Astrocyte (in vitro differentiated cells and primary cell): ENCODE data around the gene GEN1. TPM values are rescaled to one million over a fixed set of nuclear protein-coding genes. Genes with fewer than 3 reads are reported as not detected.

Source experiments
- DNase-seq: peaks from one replicate; pipeline ENCODE4 v3.0.0-alpha.2; 2010; ENCODE audit warnings: low read depth
- FAIRE-seq: peaks from 2 replicates; lab custom pipeline; 2011; peaks lifted over from hg19 to GRCh38; lab: Jason Lieb, UNC
- H2AFZ ChIP-seq: 2 replicates; pipeline ENCODE4 v1.6.0; 2012; ENCODE audit warnings: low read depth, low read length, inconsistent platforms
- H3K27ac ChIP-seq: 2 replicates; pipeline ENCODE4 v1.5.1; 2011; ENCODE audit warnings: low read depth, low read length, inconsistent platforms
- H3K27me3 ChIP-seq: 2 replicates; pipeline ENCODE4 v1.6.0; 2011; ENCODE audit warnings: low read length, inconsistent platforms; ENCODE audit not compliant: insufficient read depth
- H3K36me3 ChIP-seq: 2 replicates; pipeline ENCODE4 v1.5.1; 2011; ENCODE audit warnings: low read length, inconsistent platforms; ENCODE audit not compliant: insufficient read depth
- H3K4me1 ChIP-seq: 2 replicates; pipeline ENCODE4 v1.5.1; 2011; ENCODE audit warnings: low read length, inconsistent platforms; ENCODE audit not compliant: insufficient read depth
- H3K4me2 ChIP-seq: 2 replicates; pipeline ENCODE4 v1.6.0; 2012; ENCODE audit warnings: low read length, inconsistent platforms
- H3K4me3 ChIP-seq: 2 replicates; pipeline ENCODE4 v1.5.1; 2011; ENCODE audit warnings: low read depth, mild to moderate bottlenecking, low read length, inconsistent platforms; ENCODE audit not compliant: insufficient read depth
- H3K79me2 ChIP-seq: 2 replicates; pipeline ENCODE4 v1.6.0; 2012; ENCODE audit warnings: mild to moderate bottlenecking, low read length, inconsistent platforms; ENCODE audit not compliant: insufficient read depth
- H3K9ac ChIP-seq: 2 replicates; pipeline ENCODE4 v1.6.0; 2012; ENCODE audit warnings: mild to moderate bottlenecking, low read length, inconsistent platforms
- H3K9me3 ChIP-seq: 2 replicates; pipeline ENCODE4 v1.5.1; 2012; ENCODE audit warnings: low read depth, mild to moderate bottlenecking, low read length, inconsistent platforms; ENCODE audit not compliant: insufficient read depth
- H4K20me1 ChIP-seq: 2 replicates; pipeline ENCODE4 v1.6.0; 2012; ENCODE audit warnings: low read length, inconsistent platforms; ENCODE audit not compliant: insufficient read depth
- H3K27ac Mint-ChIP-seq: one replicate; pipeline ENCODE4 v1.8.0; 2021; ENCODE audit warnings: mild to moderate bottlenecking, mixed read lengths; ENCODE audit not compliant: unreplicated experiment
- H3K27me3 Mint-ChIP-seq: one replicate; pipeline ENCODE4 v1.8.0; 2021; ENCODE audit warnings: low read depth, mixed read lengths; ENCODE audit not compliant: unreplicated experiment
- H3K36me3 Mint-ChIP-seq: one replicate; pipeline ENCODE4 v1.8.0; 2021; ENCODE audit warnings: low read depth, mixed read lengths; ENCODE audit not compliant: unreplicated experiment
- H3K4me1 Mint-ChIP-seq: one replicate; pipeline ENCODE4 v1.8.0; 2021; ENCODE audit warnings: low read depth, mixed read lengths; ENCODE audit not compliant: unreplicated experiment
- H3K4me3 Mint-ChIP-seq: one replicate; pipeline ENCODE4 v1.8.0; 2021; ENCODE audit warnings: mild to moderate bottlenecking, moderate library complexity, mixed read lengths; ENCODE audit not compliant: unreplicated experiment
- H3K9me3 Mint-ChIP-seq: one replicate; pipeline ENCODE4 v1.8.0; 2021; ENCODE audit warnings: mild to moderate bottlenecking, mixed read lengths; ENCODE audit not compliant: unreplicated experiment
- EZH2 ChIP-seq: IDR thresholded peaks from 2 replicates; pipeline ENCODE4 v1.6.1; 2012; ENCODE audit warnings: mild to moderate bottlenecking, low read length, inconsistent platforms; ENCODE audit not compliant: insufficient read depth
- total RNA-seq: library from RNA; stranded (reverse); gene quantifications from 2 replicates; pipeline ENCODE4 v1.2.1, GENCODE V29; 2021
- TF ChIP-seq, protein P1 (sequence below): IDR thresholded peaks from 2 replicates; pipeline ENCODE4 v1.5.1; 2011; ENCODE audit warnings: low read depth, mild to moderate bottlenecking, inconsistent platforms, low read length, moderate library complexity; ENCODE audit not compliant: insufficient read depth

The GEN1 gene
- total RNA-seq, 1 donor from 2014 or later = 9.1 TPM

DNA sequence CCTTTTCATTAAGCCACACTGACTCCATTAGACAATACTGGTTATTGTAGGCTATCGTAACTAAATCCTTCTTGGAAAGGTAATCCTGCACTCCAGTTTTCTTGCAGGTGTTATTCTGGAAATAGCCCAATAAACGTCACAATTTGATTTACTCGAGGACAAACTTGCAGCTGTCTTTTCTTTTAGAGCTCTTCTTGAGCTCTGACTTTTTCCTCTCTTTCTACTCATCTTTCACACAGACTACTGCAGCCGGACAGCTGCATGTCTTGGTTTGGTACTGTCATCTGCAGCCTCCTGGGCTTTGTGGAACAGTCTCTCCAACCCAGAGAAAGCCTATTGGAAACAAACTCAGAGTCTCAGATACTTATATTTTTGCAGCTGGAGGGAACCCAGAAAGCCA lies 39.4 kb downstream of the GEN1 start:
- no peak overlapping the region for H3K4me3 ChIP-seq
- H3K27me3 Mint-ChIP-seq = no peaks in the 10 kb centered on the region
- no peak overlapping the region for H3K9ac ChIP-seq
- DNase-seq (no peak), FAIRE-seq (no peak)
- H3K27ac ChIP-seq = no peak overlapping the region
- H3K36me3 Mint-ChIP-seq = no peaks in the 10 kb centered on the region
- H3K27me3 ChIP-seq = no peaks in the 10 kb centered on the region
- H3K27ac Mint-ChIP-seq = no peak overlapping the region
- H3K4me3 Mint-ChIP-seq = no peak overlapping the region
- H3K9me3 Mint-ChIP-seq = no peaks in the 10 kb centered on the region
- no peaks in the 10 kb centered on the region for H3K4me1 ChIP-seq
- H3K4me2 ChIP-seq = no peak overlapping the region
- H3K36me3 ChIP-seq = no peaks in the 10 kb centered on the region
- no peak overlapping the region for H2AFZ ChIP-seq
- no peaks in the 10 kb centered on the region for H4K20me1 ChIP-seq
- TF ChIP-seq, protein P1, sequence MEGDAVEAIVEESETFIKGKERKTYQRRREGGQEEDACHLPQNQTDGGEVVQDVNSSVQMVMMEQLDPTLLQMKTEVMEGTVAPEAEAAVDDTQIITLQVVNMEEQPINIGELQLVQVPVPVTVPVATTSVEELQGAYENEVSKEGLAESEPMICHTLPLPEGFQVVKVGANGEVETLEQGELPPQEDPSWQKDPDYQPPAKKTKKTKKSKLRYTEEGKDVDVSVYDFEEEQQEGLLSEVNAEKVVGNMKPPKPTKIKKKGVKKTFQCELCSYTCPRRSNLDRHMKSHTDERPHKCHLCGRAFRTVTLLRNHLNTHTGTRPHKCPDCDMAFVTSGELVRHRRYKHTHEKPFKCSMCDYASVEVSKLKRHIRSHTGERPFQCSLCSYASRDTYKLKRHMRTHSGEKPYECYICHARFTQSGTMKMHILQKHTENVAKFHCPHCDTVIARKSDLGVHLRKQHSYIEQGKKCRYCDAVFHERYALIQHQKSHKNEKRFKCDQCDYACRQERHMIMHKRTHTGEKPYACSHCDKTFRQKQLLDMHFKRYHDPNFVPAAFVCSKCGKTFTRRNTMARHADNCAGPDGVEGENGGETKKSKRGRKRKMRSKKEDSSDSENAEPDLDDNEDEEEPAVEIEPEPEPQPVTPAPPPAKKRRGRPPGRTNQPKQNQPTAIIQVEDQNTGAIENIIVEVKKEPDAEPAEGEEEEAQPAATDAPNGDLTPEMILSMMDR = no peak
- no peak for TF ChIP-seq EZH2
- no peaks in the 10 kb centered on the region for H3K79me2 ChIP-seq
- H3K4me1 Mint-ChIP-seq = peaks cover 30% of the 10 kb centered on the region
- no peaks in the 10 kb centered on the region for H3K9me3 ChIP-seq

DNA sequence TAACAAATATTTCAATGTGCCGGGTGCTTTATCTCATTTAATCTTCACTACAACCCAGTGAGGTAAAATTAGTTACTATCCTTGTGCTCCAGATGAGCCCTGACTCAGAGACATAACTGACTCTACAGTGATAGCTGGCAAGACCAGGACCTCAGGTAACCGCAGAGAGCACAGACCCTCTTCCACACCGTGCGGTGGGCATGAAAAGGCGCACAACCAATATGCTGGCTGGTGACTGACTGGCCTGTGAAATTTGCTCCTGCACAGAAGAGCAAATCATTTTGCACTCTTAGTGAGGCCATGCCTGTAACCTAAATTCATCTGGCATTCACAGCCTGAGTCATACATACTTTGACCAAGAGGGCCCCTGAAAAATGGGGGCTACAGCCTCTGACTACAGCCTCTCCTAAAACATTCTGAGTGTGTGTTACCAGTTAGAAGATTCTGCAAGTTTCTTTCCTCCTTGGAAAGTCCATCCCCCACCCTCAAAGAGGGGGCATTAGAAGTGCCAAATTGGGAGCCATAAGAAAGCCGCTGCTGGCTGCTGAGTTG lies 39.9 kb downstream of the GEN1 start:
- H4K20me1 ChIP-seq = no peaks in the 10 kb centered on the region
- no peaks in the 10 kb centered on the region for H3K36me3 Mint-ChIP-seq
- no peaks in the 10 kb centered on the region for H3K27me3 Mint-ChIP-seq
- H3K9me3 Mint-ChIP-seq = no peaks in the 10 kb centered on the region
- H2AFZ ChIP-seq = no peak overlapping the region
- H3K4me2 ChIP-seq = no peak overlapping the region
- FAIRE-seq (no peak), DNase-seq (no peak)
- no peak overlapping the region for H3K9ac ChIP-seq
- H3K27me3 ChIP-seq = no peaks in the 10 kb centered on the region
- TF ChIP-seq, protein P1 = no peak
- TF ChIP-seq EZH2 = no peak
- no peak overlapping the region for H3K4me3 Mint-ChIP-seq
- H3K27ac ChIP-seq = no peak overlapping the region
- H3K36me3 ChIP-seq = no peaks in the 10 kb centered on the region
- H3K79me2 ChIP-seq = no peaks in the 10 kb centered on the region
- H3K27ac Mint-ChIP-seq = no peak overlapping the region
- H3K4me1 ChIP-seq = no peaks in the 10 kb centered on the region
- peaks cover 30% of the 10 kb centered on the region for H3K4me1 Mint-ChIP-seq
- no peak overlapping the region for H3K4me3 ChIP-seq
- H3K9me3 ChIP-seq = no peaks in the 10 kb centered on the region

DNA sequence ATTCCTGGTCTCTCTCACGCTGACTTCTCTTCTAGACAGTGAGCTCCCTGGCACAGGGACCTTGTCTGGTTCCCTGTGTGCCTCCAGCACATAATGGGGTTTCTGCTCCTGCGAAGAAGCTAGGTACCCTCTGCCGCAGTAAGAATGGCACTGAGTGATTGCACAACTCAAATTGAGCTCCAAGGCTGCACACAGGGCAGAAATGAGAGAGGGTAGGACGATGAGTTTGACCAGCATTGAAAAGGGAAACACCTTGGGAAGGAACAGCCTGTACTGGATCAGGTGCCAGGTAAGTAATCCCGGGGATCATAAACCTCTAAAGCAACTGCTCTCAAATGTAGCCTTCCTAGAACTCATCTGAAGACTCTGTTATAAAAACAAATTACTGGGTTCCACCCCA lies 41.4 kb downstream of the GEN1 start:
- H2AFZ ChIP-seq = no peak overlapping the region
- H3K4me1 ChIP-seq = no peaks in the 10 kb centered on the region
- H3K4me3 Mint-ChIP-seq = no peak overlapping the region
- H3K4me1 Mint-ChIP-seq = peaks cover 30% of the 10 kb centered on the region
- H3K4me2 ChIP-seq = no peak overlapping the region
- DNase-seq = no peak
- no peaks in the 10 kb centered on the region for H3K36me3 Mint-ChIP-seq
- peaks cover 5% of the 10 kb centered on the region for H3K27me3 Mint-ChIP-seq
- no peaks in the 10 kb centered on the region for H3K79me2 ChIP-seq
- no peaks in the 10 kb centered on the region for H4K20me1 ChIP-seq
- peaks cover 2% of the 10 kb centered on the region for H3K27me3 ChIP-seq
- TF ChIP-seq EZH2 = no peak
- TF ChIP-seq, protein P1 = no peak
- H3K9me3 ChIP-seq = no peaks in the 10 kb centered on the region
- H3K4me3 ChIP-seq = no peak overlapping the region
- H3K36me3 ChIP-seq = no peaks in the 10 kb centered on the region
- H3K27ac ChIP-seq = no peak overlapping the region
- H3K9me3 Mint-ChIP-seq = no peaks in the 10 kb centered on the region
- no peak overlapping the region for H3K27ac Mint-ChIP-seq
- no peak overlapping the region for H3K9ac ChIP-seq
- no peak for FAIRE-seq
